Neural crest cell (in vitro differentiated cells): ENCODE data around the gene PLCL1. TPM values are rescaled to one million over a fixed set of nuclear protein-coding genes. Genes with fewer than 3 reads are reported as not detected.

Experiments used
- DNase-seq: peaks from one replicate; pipeline ENCODE4 v3.0.0; 2021; ENCODE audit warnings: low read depth, mixed read lengths, low spot score
- H3K27ac Mint-ChIP-seq: one replicate; pipeline ENCODE4 v1.8.0; 2021; ENCODE audit warnings: mild to moderate bottlenecking, mixed read lengths; ENCODE audit not compliant: unreplicated experiment
- H3K27me3 Mint-ChIP-seq: 2 replicates; pipeline ENCODE4 v1.8.0; 2021; ENCODE audit warnings: low read depth, mild to moderate bottlenecking, mixed read lengths
- H3K36me3 Mint-ChIP-seq: 2 replicates; pipeline ENCODE4 v1.8.0; 2021; ENCODE audit warnings: low read depth, mild to moderate bottlenecking, mixed read lengths
- H3K4me1 Mint-ChIP-seq: 2 replicates; pipeline ENCODE4 v1.8.0; 2021; ENCODE audit warnings: mixed read lengths
- H3K4me3 Mint-ChIP-seq: one replicate; pipeline ENCODE4 v1.8.0; 2021; ENCODE audit warnings: mild to moderate bottlenecking, mixed read lengths
- H3K9me3 Mint-ChIP-seq: 2 replicates; pipeline ENCODE4 v1.8.0; 2021; ENCODE audit warnings: mixed read lengths
- total RNA-seq: library from RNA; stranded (reverse); gene quantifications from 2 replicates; pipeline ENCODE4 v1.2.1, GENCODE V29; 2021
- TF ChIP-seq, protein P1 (sequence below): fragments of 200-600 bp; sonication (generic); conservative IDR thresholded peaks from 2 replicates; pipeline ENCODE4 v1.5.0; 2021; ENCODE audit warnings: antibody characterized with exemption, mild to moderate bottlenecking

Gene PLCL1
- total RNA-seq, 1 donor from 2014 or later = 0.72 TPM

DNA sequence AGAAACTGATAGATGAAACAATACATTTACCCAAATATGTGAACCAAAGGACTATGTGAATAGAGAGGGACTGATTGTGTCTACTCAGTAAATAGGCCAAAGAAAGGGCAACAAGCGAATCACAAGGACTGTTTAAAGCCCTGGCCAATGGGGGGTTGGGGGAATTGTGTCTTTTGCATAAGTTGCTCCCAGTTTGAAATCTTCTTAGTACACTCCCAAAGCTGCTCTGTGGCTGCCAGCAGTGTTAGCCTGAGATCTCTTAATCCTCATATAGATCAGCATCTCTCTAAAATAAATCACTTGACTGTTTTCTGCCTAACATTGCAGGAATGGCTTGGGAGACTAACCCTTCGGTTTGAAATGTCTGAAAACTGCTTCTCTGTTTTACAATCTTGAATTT lies 236.4 kb downstream of the PLCL1 start:
- Mint-ChIP-seq H3K27ac (no peak overlapping the region), H3K36me3 (no peaks in the 10 kb centered on the region), H3K4me3 (no peak overlapping the region), H3K4me1 (no peaks in the 10 kb centered on the region), H3K9me3 (no peaks in the 10 kb centered on the region), H3K27me3 (peaks cover 5% of the 10 kb centered on the region)
- TF ChIP-seq, protein P1, sequence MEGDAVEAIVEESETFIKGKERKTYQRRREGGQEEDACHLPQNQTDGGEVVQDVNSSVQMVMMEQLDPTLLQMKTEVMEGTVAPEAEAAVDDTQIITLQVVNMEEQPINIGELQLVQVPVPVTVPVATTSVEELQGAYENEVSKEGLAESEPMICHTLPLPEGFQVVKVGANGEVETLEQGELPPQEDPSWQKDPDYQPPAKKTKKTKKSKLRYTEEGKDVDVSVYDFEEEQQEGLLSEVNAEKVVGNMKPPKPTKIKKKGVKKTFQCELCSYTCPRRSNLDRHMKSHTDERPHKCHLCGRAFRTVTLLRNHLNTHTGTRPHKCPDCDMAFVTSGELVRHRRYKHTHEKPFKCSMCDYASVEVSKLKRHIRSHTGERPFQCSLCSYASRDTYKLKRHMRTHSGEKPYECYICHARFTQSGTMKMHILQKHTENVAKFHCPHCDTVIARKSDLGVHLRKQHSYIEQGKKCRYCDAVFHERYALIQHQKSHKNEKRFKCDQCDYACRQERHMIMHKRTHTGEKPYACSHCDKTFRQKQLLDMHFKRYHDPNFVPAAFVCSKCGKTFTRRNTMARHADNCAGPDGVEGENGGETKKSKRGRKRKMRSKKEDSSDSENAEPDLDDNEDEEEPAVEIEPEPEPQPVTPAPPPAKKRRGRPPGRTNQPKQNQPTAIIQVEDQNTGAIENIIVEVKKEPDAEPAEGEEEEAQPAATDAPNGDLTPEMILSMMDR = no peak
- no peak for DNase-seq

DNA sequence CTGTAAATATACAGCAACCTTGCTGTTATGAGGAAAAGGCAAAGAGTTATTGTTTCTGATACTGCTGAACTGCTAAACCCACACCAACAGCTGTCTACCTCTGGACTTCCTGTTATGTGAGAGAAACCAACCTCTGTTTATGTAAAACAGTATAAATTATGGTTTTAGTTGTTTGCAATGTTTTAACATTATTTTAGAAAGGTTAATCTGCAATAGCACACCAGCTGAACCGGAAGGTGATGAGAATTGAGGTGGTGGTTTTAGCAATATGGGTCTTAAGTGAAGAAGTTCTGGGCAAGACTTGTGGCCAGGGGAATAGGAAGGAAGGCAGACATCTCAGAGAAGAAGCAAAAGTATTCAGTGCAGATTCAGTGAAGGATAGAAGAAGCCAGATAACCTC lies 237.8 kb downstream of the PLCL1 start:
- no peak for DNase-seq
- no peaks in the 10 kb centered on the region for H3K9me3 Mint-ChIP-seq
- TF ChIP-seq, protein P1 = no peak
- no peaks in the 10 kb centered on the region for H3K4me1 Mint-ChIP-seq
- no peak overlapping the region for H3K4me3 Mint-ChIP-seq
- H3K36me3 Mint-ChIP-seq = no peaks in the 10 kb centered on the region
- H3K27ac Mint-ChIP-seq = no peak overlapping the region
- H3K27me3 Mint-ChIP-seq = peaks cover 2% of the 10 kb centered on the region

DNA sequence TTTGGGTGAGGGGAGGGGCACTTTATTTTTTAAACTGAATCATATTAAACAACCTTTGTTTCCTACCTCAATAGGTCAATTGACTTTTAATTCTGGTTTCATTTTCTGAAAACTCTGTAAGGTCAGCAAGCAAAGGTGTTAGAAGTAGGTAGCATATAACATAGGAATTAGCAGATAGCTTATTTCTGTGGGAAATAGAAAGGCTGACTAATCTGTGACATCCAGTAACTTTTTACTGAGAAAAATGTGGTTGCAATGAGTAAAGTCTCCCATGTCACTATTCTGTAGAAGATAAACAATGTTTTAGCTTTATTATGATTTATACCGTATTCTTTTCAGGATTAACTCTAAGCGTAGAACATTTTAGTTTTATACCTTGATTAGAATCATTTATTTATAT lies 240.4 kb downstream of the PLCL1 start:
- Mint-ChIP-seq H3K27ac (no peak overlapping the region), H3K9me3 (no peaks in the 10 kb centered on the region), H3K27me3 (no peaks in the 10 kb centered on the region), H3K36me3 (no peaks in the 10 kb centered on the region), H3K4me1 (no peaks in the 10 kb centered on the region), H3K4me3 (no peak overlapping the region)
- no peak for DNase-seq
- TF ChIP-seq, protein P1 = no peak

DNA sequence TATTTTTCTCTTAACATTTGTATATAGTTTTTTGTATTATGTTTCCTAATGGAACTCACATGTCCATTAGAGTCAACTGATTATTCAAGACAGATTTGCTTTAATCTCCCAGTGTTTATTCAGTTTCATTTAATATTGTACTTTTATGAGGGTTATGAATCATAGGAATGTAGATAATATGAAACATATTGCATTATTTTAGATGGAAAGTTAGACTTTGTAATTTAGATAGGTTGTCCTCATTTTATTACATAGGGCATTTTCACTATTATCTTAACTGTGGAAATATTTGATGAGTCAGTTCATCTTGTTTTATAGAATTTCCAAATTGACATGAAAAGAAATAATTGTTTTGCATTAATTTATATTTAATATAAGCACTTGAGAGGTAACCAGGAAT lies 240.8 kb downstream of the PLCL1 start:
- H3K36me3 Mint-ChIP-seq = no peaks in the 10 kb centered on the region
- DNase-seq = no peak
- TF ChIP-seq, protein P1 = no peak
- no peaks in the 10 kb centered on the region for H3K4me1 Mint-ChIP-seq
- H3K4me3 Mint-ChIP-seq = no peak overlapping the region
- no peaks in the 10 kb centered on the region for H3K27me3 Mint-ChIP-seq
- no peaks in the 10 kb centered on the region for H3K9me3 Mint-ChIP-seq
- H3K27ac Mint-ChIP-seq = no peak overlapping the region

DNA sequence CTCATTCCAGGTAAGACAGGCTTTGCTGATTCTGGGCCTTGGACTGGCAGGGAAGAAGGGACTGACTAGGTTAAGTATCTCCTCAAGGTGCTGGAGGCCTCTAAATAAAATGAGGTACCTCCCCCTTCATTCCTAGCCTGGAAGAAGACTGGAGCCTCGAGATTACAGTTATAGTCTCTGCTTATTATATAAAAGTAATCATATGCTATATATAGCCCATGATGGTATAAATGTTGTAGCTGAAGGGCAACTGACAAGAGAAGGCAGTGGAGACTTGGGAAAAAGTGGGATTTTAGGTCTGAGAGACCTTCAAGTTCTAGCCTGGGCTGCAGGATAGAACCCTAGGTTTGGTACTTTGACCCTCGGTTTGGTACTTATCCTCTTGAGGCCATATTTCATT lies 248.3 kb downstream of the PLCL1 start:
- no peaks in the 10 kb centered on the region for H3K4me1 Mint-ChIP-seq
- no peak for DNase-seq
- H3K36me3 Mint-ChIP-seq = no peaks in the 10 kb centered on the region
- no peak overlapping the region for H3K27ac Mint-ChIP-seq
- no peaks in the 10 kb centered on the region for H3K9me3 Mint-ChIP-seq
- H3K4me3 Mint-ChIP-seq = no peak overlapping the region
- TF ChIP-seq, protein P1 = no peak
- H3K27me3 Mint-ChIP-seq = peaks cover 3% of the 10 kb centered on the region

DNA sequence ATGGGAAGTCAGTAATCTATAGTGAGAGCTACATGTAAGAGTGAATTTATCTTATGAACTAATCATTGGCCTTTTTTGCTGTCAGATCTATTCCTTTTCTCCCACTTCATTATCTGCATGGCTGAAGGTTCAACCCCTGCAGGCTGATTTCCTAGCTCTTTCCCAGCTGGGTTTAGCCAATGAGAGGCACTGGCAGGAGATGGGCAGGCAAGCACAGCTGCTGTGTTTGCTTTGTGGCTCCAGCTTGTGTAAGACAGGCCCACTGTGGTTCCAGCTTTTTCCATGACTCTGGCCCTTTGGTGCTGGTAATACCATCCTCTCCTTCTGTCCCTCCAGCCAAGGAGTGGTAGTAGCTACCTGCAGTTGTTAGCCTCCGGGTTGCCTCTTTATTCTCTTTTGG lies 248.8 kb downstream of the PLCL1 start:
- no peaks in the 10 kb centered on the region for H3K9me3 Mint-ChIP-seq
- H3K27ac Mint-ChIP-seq = no peak overlapping the region
- no peak overlapping the region for H3K4me3 Mint-ChIP-seq
- no peaks in the 10 kb centered on the region for H3K36me3 Mint-ChIP-seq
- H3K4me1 Mint-ChIP-seq = no peaks in the 10 kb centered on the region
- peaks cover 3% of the 10 kb centered on the region for H3K27me3 Mint-ChIP-seq
- TF ChIP-seq, protein P1 = no peak
- DNase-seq = no peak
